ENCODE results near the gene PCK2.

DNA sequence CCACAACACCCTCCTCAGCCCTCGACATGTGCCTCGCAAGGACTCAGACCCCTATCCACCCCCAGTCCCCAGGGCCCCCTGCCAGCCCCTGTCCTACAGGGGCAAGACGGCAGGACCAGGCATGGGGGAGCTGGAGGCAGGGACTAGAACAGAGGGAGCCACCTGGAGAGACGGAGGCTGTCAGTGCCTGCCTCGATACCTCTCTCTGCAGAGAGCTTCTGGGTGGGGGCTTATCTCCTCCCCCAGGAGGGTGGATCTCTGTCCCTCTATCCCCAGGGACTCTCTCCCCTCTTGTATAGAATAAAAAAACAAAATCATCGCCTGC, 24.7 kb upstream of the PCK2 start:
- TF ChIP-seq, protein P1, sequence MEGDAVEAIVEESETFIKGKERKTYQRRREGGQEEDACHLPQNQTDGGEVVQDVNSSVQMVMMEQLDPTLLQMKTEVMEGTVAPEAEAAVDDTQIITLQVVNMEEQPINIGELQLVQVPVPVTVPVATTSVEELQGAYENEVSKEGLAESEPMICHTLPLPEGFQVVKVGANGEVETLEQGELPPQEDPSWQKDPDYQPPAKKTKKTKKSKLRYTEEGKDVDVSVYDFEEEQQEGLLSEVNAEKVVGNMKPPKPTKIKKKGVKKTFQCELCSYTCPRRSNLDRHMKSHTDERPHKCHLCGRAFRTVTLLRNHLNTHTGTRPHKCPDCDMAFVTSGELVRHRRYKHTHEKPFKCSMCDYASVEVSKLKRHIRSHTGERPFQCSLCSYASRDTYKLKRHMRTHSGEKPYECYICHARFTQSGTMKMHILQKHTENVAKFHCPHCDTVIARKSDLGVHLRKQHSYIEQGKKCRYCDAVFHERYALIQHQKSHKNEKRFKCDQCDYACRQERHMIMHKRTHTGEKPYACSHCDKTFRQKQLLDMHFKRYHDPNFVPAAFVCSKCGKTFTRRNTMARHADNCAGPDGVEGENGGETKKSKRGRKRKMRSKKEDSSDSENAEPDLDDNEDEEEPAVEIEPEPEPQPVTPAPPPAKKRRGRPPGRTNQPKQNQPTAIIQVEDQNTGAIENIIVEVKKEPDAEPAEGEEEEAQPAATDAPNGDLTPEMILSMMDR (conservative IDR thresholded peaks at IDR 0.05; ENCODE audit: low read length), result no peak
- no peak for TF ChIP-seq EZH2phosphoT487 (IDR thresholded peaks at IDR 0.05; ENCODE audit: borderline replicate concordance)

Data from Loucy (cell line).